ENCODE data around the gene EML1.

Gene EML1

DNA sequence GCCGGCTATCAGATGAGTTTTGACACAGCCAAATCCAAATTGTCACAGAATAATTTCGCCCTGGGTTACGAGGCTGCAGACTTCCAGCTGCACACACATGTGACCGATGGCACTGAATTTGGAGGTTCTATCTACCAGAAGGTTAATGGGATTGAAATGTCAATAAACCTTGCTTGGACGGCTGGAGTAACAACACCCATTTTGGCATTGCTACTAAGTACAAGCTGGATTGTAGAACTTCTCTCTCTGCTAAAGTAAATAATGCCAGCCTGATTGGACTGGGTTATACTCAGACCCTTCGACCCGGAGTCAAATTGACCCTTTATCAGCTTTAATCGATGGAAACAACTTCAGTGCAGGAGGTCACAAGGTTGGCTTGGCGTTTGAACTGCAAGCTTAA is 171.8 kb downstream of the EML1 start:
- no peaks in the 10 kb centered on the region for H3K9me3 ChIP-seq
- DNase-seq: no peak
- no peaks in the 10 kb centered on the region for H3K36me3 ChIP-seq
- H3K4me3 ChIP-seq (ENCODE audit: low read depth, low read length): no peak overlapping the region
- TF ChIP-seq, protein P1, sequence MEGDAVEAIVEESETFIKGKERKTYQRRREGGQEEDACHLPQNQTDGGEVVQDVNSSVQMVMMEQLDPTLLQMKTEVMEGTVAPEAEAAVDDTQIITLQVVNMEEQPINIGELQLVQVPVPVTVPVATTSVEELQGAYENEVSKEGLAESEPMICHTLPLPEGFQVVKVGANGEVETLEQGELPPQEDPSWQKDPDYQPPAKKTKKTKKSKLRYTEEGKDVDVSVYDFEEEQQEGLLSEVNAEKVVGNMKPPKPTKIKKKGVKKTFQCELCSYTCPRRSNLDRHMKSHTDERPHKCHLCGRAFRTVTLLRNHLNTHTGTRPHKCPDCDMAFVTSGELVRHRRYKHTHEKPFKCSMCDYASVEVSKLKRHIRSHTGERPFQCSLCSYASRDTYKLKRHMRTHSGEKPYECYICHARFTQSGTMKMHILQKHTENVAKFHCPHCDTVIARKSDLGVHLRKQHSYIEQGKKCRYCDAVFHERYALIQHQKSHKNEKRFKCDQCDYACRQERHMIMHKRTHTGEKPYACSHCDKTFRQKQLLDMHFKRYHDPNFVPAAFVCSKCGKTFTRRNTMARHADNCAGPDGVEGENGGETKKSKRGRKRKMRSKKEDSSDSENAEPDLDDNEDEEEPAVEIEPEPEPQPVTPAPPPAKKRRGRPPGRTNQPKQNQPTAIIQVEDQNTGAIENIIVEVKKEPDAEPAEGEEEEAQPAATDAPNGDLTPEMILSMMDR (IDR thresholded peaks at IDR 0.05; ENCODE audit: low read depth, low read length): no peak
- no peaks in the 10 kb centered on the region for H3K27me3 ChIP-seq
- peaks cover 15% of the 10 kb centered on the region for H3K4me1 ChIP-seq

DNA sequence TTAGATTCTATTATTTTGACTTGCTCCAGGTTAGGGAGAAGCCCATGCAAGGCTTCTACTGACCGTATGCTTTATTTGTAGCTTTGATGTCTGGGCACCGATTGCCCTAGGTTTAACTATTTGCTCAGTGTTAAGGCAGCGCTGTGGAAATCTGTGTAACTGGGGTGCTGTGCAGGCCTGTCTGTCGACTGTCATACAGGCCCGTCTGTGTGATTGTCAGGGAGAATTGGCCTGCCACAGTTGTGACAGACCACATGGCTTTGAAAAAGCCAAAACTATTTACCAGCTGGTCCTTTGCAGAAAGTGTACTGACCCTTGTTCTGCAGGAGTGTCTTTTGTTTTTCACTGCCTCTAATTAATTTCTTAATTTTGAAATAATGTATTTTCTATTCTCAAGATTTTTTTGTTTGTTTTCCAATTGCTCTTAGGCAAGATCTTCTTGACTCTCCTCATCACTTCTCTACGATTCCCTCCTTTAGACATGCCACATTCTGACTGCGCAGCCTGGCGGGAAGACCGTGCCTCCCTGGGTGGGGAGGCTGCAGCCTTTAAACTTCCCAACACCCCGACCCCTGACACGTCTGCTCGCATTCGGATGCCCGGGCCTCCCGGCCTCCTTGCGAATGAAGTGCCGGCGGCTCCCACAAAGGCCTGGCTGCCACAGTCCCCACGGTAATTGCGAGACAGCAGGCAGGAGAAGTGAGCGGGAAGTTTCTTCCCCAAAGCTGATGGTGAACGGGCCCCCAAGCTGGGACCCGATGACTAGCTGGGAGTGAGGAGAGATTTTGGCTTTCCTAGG is 173.0 kb downstream of the EML1 start:
- H3K36me3 ChIP-seq: no peaks in the 10 kb centered on the region
- TF ChIP-seq, protein P1 (IDR thresholded peaks at IDR 0.05; ENCODE audit: low read depth, low read length): no peak
- no peak overlapping the region for H3K4me3 ChIP-seq (ENCODE audit: low read depth, low read length)
- no peaks in the 10 kb centered on the region; the same call in 1 of the 2 replicates for H3K9me3 ChIP-seq
- DNase-seq: peak; percentile 40
- H3K27me3 ChIP-seq: no peaks in the 10 kb centered on the region
- peaks cover 15% of the 10 kb centered on the region for H3K4me1 ChIP-seq

DNA sequence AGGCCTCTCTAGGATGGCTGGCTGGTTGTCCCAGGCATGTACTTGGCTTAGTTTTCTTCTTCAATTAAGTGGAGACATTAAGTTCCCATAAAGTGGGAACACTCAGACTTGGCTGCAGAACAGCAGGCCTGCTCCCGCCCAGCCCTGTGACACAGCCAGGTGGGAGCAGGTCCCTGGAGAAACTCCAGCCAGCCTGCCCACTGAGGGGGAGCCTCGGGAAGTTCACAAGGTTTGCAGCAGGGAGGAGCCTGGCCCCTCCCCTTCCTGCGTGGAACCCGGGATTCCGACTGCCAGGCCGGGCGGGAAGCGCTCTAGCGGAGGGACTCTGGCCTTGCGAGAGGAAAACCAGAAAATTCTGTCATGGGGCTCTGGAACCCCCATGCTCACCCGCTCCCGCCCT is 173.7 kb downstream of the EML1 start:
- TF ChIP-seq, protein P1 (IDR thresholded peaks at IDR 0.05; ENCODE audit: low read depth, low read length): no peak
- H3K36me3 ChIP-seq: no peaks in the 10 kb centered on the region
- no peak overlapping the region for H3K4me3 ChIP-seq (ENCODE audit: low read depth, low read length)

DNA sequence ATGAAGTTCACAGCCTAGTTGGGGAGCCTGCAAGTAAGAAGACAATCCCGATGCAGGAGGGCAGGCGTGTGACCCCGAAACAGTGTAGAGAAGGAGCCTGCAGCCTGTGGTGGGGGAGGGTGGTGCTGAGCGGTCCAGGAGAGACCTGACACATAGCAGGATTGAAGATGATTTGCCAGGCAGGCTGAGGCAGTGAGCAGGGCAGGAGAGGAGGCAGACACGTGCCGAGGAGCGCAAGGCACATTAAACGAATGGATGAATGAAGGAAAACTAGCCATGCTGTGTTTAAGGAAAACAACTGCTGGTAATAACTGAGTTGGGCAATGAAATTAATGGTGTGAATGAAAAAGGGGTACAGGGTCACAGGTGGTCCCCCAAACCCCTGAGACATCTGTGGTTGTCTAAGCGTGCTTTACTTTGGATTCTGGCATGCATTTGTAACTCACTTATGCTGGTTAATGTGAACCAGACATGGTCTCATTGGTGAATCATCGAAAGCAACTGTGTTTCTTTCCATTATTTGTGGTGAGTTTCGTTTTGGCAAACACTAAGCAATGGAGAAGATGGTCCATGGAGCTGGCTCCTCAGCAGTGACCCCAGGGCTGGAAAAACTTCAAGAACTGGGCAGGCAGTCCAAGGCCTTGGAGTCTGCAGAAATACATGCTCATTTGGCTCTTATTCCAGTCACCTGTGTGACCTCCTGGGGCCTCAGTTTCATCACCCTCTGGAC is 175.1 kb downstream of the EML1 start:
- DNase-seq: peak; percentile 34
- TF ChIP-seq, protein P1 (IDR thresholded peaks at IDR 0.05; ENCODE audit: low read depth, low read length): no peak
- no peak overlapping the region for H3K4me3 ChIP-seq (ENCODE audit: low read depth, low read length)
- H3K27me3 ChIP-seq: no peaks in the 10 kb centered on the region
- H3K9me3 ChIP-seq: no peaks in the 10 kb centered on the region; the same call in 1 of the 2 replicates
- no peaks in the 10 kb centered on the region for H3K36me3 ChIP-seq
- H3K4me1 ChIP-seq: peaks cover 15% of the 10 kb centered on the region

More for the DNA sequence above, 173.7 kb downstream of the EML1 start:
- Histone ChIP-seq H3K9me3 (no peaks in the 10 kb centered on the region; the same call in 1 of the 2 replicates), H3K27me3 (no peaks in the 10 kb centered on the region), H3K4me1 (peaks cover 15% of the 10 kb centered on the region)
- DNase-seq: peak; percentile 22

DNA sequence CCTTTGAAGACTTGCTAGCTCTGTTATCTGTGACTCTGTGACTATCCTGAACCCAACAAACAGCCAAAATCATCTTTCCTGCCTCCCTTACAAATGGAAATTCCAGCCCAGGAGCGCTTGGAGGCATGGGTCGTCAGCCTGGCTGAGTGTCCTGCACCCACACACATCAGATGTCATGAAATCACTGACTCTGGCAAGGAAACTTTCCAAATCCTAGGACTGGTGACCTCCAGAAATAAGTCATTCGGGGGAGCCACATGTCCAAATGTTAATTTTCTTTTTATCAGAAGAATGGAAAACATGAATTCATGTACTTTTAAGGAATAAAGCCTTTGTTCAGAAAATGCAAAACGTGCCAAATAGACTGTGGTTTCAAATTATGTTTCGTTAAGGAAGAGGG is 175.7 kb downstream of the EML1 start:
- no peaks in the 10 kb centered on the region; the same call in 1 of the 2 replicates for H3K9me3 ChIP-seq
- TF ChIP-seq, protein P1 (IDR thresholded peaks at IDR 0.05; ENCODE audit: low read depth, low read length): no peak

More for the DNA sequence above, 175.7 kb downstream of the EML1 start:
- H3K4me3 ChIP-seq (ENCODE audit: low read depth, low read length): no peak overlapping the region
- H3K4me1 ChIP-seq: peaks cover 15% of the 10 kb centered on the region
- no peak for DNase-seq
- no peaks in the 10 kb centered on the region for H3K36me3 ChIP-seq
- H3K27me3 ChIP-seq: no peaks in the 10 kb centered on the region
